SK-N-SH treated with all-trans-retinoic acid at 6 μM for 48 hours (cell line): ENCODE measurements around the gene CDH6.

ENCODE experiments used
- ARNTL ChIP-seq: fragments of 450-650 bp; formaldehyde crosslinking; IDR thresholded peaks from 2 replicates; pipeline ENCODE4 v1.5.0; 2020; ENCODE audit warnings: low read depth, mild to moderate bottlenecking, moderate library complexity, borderline replicate concordance
- BACH2 ChIP-seq: fragments of 250-450 bp; sonication (Bioruptor Pico); IDR thresholded peaks from 2 replicates; pipeline ENCODE4 v1.9.0; 2021; ENCODE audit warnings: mild to moderate bottlenecking, borderline replicate concordance
- CSDC2 ChIP-seq: fragments of 250-450 bp; sonication (Bioruptor Pico); IDR thresholded peaks from 2 replicates; pipeline ENCODE4 v1.5.0; 2020; ENCODE audit warnings: mild to moderate bottlenecking, moderate library complexity
- ESRRG ChIP-seq: fragments of 250-450 bp; sonication (Bioruptor Pico); IDR thresholded peaks from 2 replicates; pipeline ENCODE4 v1.6.1; 2021; ENCODE audit warnings: mild to moderate bottlenecking
- GLIS3 ChIP-seq: fragments of 250-450 bp; sonication (Bioruptor Pico); IDR thresholded peaks from 2 replicates; pipeline ENCODE4 v1.5.0; 2020; ENCODE audit warnings: mild to moderate bottlenecking, moderate library complexity
- PPARA ChIP-seq: fragments of 250-450 bp; sonication (Bioruptor Pico); IDR thresholded peaks from 2 replicates; pipeline ENCODE4 v1.5.0; 2020; ENCODE audit warnings: mild to moderate bottlenecking, borderline replicate concordance
- RARB ChIP-seq: fragments of 250-450 bp; sonication (Bioruptor Pico); IDR thresholded peaks from 2 replicates; pipeline ENCODE4 v1.8.0; 2021; ENCODE audit warnings: mild to moderate bottlenecking, moderate library complexity
- SNAI2 ChIP-seq: fragments of 250-450 bp; sonication (Bioruptor Pico); IDR thresholded peaks from 2 replicates; pipeline ENCODE4 v1.5.0; 2020; ENCODE audit warnings: mild to moderate bottlenecking, moderate library complexity
- TOX ChIP-seq: fragments of 250-450 bp; sonication (Bioruptor Pico); IDR thresholded peaks from 2 replicates; pipeline ENCODE4 v1.8.0; 2021; ENCODE audit warnings: mild to moderate bottlenecking, moderate library complexity, borderline replicate concordance
- ZFP3 ChIP-seq: fragments of 250-450 bp; sonication (Bioruptor Pico); IDR thresholded peaks from 2 replicates; pipeline ENCODE4 v1.5.0; 2020; ENCODE audit warnings: mild to moderate bottlenecking, moderate library complexity
- ZFP30 ChIP-seq: fragments of 450-650 bp; formaldehyde crosslinking; IDR thresholded peaks from 2 replicates; pipeline ENCODE4 v1.5.0; 2022; ENCODE audit warnings: mild to moderate bottlenecking, moderate library complexity
- TF ChIP-seq, protein P1 (sequence below): fragments of 250-450 bp; sonication (Bioruptor Pico); IDR thresholded peaks from 2 replicates; pipeline ENCODE4 v1.5.1; 2020; ENCODE audit warnings: low read depth, mild to moderate bottlenecking, moderate library complexity
- TF ChIP-seq, protein P2 (sequence below): fragments of 250-450 bp; sonication (Bioruptor Pico); IDR thresholded peaks from 2 replicates; pipeline ENCODE4 v1.8.0; 2020; ENCODE audit warnings: mild to moderate bottlenecking, moderate library complexity, borderline replicate concordance
- TF ChIP-seq, protein P3 (sequence below): fragments of 250-450 bp; sonication (Bioruptor Pico); IDR thresholded peaks from 2 replicates; pipeline ENCODE4 v1.8.0; 2021; ENCODE audit warnings: low read depth, mild to moderate bottlenecking, moderate library complexity, borderline replicate concordance

DNA sequence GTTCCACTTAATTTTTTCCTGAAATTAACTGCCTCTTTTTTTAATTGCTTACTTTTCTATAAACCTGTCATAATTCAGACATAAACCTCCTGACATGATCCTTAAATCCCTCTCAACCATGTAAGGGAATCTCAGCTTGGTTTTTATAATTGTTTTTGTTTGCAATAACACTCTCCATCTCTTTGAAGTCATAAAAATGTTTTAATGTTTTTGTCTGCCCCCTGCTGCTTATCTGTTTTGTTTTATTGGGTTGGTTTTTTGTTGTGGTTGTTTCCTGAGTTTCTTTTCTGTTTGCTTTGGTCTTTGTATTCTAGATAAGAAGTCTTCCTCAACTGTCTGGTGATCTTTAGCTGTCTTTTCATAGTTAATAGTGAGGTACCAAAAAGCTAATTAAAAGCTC lies 142.0 kb downstream of the CDH6 start:
- TF ChIP-seq, protein P1, sequence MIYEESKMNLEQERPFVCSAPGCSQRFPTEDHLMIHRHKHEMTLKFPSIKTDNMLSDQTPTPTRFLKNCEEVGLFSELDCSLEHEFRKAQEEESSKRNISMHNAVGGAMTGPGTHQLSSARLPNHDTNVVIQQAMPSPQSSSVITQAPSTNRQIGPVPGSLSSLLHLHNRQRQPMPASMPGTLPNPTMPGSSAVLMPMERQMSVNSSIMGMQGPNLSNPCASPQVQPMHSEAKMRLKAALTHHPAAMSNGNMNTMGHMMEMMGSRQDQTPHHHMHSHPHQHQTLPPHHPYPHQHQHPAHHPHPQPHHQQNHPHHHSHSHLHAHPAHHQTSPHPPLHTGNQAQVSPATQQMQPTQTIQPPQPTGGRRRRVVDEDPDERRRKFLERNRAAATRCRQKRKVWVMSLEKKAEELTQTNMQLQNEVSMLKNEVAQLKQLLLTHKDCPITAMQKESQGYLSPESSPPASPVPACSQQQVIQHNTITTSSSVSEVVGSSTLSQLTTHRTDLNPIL (CRISPR knock-in tag), result no peak
- TF ChIP-seq, protein P2, sequence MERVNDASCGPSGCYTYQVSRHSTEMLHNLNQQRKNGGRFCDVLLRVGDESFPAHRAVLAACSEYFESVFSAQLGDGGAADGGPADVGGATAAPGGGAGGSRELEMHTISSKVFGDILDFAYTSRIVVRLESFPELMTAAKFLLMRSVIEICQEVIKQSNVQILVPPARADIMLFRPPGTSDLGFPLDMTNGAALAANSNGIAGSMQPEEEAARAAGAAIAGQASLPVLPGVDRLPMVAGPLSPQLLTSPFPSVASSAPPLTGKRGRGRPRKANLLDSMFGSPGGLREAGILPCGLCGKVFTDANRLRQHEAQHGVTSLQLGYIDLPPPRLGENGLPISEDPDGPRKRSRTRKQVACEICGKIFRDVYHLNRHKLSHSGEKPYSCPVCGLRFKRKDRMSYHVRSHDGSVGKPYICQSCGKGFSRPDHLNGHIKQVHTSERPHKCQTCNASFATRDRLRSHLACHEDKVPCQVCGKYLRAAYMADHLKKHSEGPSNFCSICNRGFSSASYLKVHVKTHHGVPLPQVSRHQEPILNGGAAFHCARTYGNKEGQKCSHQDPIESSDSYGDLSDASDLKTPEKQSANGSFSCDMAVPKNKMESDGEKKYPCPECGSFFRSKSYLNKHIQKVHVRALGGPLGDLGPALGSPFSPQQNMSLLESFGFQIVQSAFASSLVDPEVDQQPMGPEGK (CRISPR knock-in tag), result no peak
- TF ChIP-seq GLIS3 (CRISPR knock-in tag) (no peak), ARNTL (CRISPR knock-in tag) (no peak), ZFP3 (no peak), RARB (CRISPR knock-in tag) (no peak), SNAI2 (CRISPR knock-in tag) (no peak), ZFP30 (no peak), BACH2 (CRISPR knock-in tag) (no peak), CSDC2 (CRISPR knock-in tag) (no peak), ESRRG (CRISPR knock-in tag) (no peak), PPARA (CRISPR knock-in tag) (no peak), TOX (CRISPR knock-in tag) (no peak)
- TF ChIP-seq, protein P3, sequence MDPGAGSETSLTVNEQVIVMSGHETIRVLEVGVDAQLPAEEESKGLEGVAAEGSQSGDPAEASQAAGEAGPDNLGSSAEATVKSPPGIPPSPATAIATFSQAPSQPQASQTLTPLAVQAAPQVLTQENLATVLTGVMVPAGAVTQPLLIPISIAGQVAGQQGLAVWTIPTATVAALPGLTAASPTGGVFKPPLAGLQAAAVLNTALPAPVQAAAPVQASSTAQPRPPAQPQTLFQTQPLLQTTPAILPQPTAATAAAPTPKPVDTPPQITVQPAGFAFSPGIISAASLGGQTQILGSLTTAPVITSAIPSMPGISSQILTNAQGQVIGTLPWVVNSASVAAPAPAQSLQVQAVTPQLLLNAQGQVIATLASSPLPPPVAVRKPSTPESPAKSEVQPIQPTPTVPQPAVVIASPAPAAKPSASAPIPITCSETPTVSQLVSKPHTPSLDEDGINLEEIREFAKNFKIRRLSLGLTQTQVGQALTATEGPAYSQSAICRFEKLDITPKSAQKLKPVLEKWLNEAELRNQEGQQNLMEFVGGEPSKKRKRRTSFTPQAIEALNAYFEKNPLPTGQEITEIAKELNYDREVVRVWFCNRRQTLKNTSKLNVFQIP, result no peak
